ENCODE results near the gene RALGAPA2.

- no peak for TF ChIP-seq CTCF (conservative IDR thresholded peaks at IDR 0.05 in 1 of 2, IDR thresholded peaks at IDR 0.05 in 1 of 2; ENCODE audit: low read depth in 1 of 2, low read length in 2 of 2)
- TF ChIP-seq EZH2 (IDR thresholded peaks at IDR 0.05; ENCODE audit: low read length, missing control alignments) = no peak
These were observed 190.7 kb downstream of the RALGAPA2 start for GRCh38 chr20:20521736-20522135.
